ENCODE data around the gene GNB1. TPM values are rescaled to one million over a fixed set of nuclear protein-coding genes. Genes with fewer than 3 reads are reported as not detected.

The GNB1 gene
- total and polyA plus RNA-seq, 10 of the 15 experiments (the other 5 are each of a cell fraction or from before 2014, with no cell fraction given) = 23.0 to 392 (median 93.9) TPM

DNA sequence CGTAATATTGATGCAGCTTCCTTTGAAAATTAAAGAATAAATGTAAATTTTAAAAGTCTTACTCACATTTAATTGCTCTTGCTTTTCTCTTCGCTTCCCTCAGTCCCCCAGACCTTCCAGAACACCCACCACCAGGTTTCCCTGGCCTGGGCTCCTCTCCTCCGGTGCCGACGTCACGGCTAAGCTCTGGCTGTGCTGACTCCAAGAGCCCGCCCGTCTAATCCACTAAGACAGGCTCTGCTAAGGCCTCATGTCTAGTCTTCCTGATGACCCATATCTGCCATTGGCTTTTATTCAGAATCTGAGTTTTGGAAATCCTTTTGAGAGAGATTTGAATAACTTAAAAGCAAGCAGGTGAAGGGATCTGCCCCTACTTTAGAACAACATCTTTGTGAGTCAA, 58.7 kb downstream of the GNB1 start:
- intact Hi-C loops (cut with micrococcal nuclease; ENCODE audit: unreplicated experiment) (no loop called here), in situ Hi-C loops (cut with MboI) (no loop called here)
- Histone ChIP-seq H3K9me3 (replicated peaks; ENCODE audit: control insufficient read depth, insufficient read depth, low read length) (no peaks in the 10 kb centered on the region), H3K79me2 (ENCODE audit: control insufficient read depth, insufficient read depth, low read length) (peaks cover 73% of the 10 kb centered on the region), H3K4me2 (ENCODE audit: control insufficient read depth, insufficient read depth) (no peak overlapping the region), H3K27me3 (replicated peaks in 1 of 2; ENCODE audit: control insufficient read depth in 2 of 2, insufficient read depth in 2 of 2, low read length in 1 of 2) (no peaks in the 10 kb centered on the region), H4K20me1 (ENCODE audit: control insufficient read depth, insufficient read depth) (0 out of 2 replicates have a peak, but pooled peaks cover 3% of the 10 kb centered on the region), H3K4me3 (no peak overlapping the region), H3K36me3 (ENCODE audit: control insufficient read depth in 2 of 2, insufficient read depth in 2 of 2, low read length in 1 of 2) (peaks cover 10 to 17% of the 10 kb centered on the region in 2 experiments), H3K4me1 (ENCODE audit: control insufficient read depth, insufficient read depth, low read length) (peaks cover 56% of the 10 kb centered on the region), H3K9ac (ENCODE audit: control insufficient read depth, insufficient read depth, low read length) (no peak overlapping the region), H2AFZ (ENCODE audit: control insufficient read depth, low read depth, low read length) (no peak overlapping the region), H3K27ac (ENCODE audit: control insufficient read depth, insufficient read depth) (no peak overlapping the region)
- TF ChIP-seq CBX5 (IDR thresholded peaks at IDR 0.05; ENCODE audit: low read depth) (no peak), RELB (IDR thresholded peaks at IDR 0.05; ENCODE audit: low read depth) (no peak), PKNOX1 (IDR thresholded peaks at IDR 0.05) (no peak), IRF5 (IDR thresholded peaks at IDR 0.05; ENCODE audit: borderline replicate concordance) (no peak)
- ChIA-PET POLR2A (interaction anchor here (0.6 kb wide), 1 partner anchor 42 kb away, joined by 3 read pairs; no protein-coding TSS in a partner anchor), SMC1A (ENCODE audit: uncharacterized antibody, unreplicated experiment) (no interaction called here), RAD21 (ENCODE audit: unreplicated experiment) (no interaction called here), CTCF (no interaction called here)
- 98% methylated on average over 8 of the region's 8 CpGs for WGBS (ENCODE audit: insufficient coverage, insufficient replicate concordance, low lambda C conversion rate, missing lambda C conversion rate)
- BruUV-seq (replicated peaks) = no TSS peak
- FAIRE-seq (no peak), DNase-seq (ENCODE audit: low read depth, low spot score) (no peak), ATAC-seq (no peak)

Measured in GM12878 (cell line).